KMS-11 (cell line): ENCODE measurements around the gene DMBT1.

Experiments
- H2AFZ ChIP-seq: fragments of 200-600 bp; sonication (generic); 2 replicates; pipeline ENCODE4 v1.6.1; 2016; ENCODE audit warnings: antibody characterized with exemption, mixed run types, low read depth
- H3K27ac ChIP-seq: fragments of 200-600 bp; sonication (generic); 2 replicates; pipeline ENCODE4 v1.6.1; 2016; ENCODE audit warnings: mild to moderate bottlenecking, mixed run types
- H3K27me3 ChIP-seq: fragments of 200-600 bp; sonication (generic); 2 replicates; pipeline ENCODE4 v1.6.1; 2017; ENCODE audit warnings: mild to moderate bottlenecking, low read depth, mixed run types, moderate library complexity; ENCODE audit not compliant: insufficient read depth
- H3K36me3 ChIP-seq: fragments of 200-600 bp; sonication (generic); 2 replicates; pipeline ENCODE4 v1.6.1; 2017; ENCODE audit warnings: mild to moderate bottlenecking, mixed run types; ENCODE audit not compliant: insufficient read depth
- H3K4me1 ChIP-seq: fragments of 200-600 bp; sonication (generic); 2 replicates; pipeline ENCODE4 v1.6.1; 2016; ENCODE audit warnings: mild to moderate bottlenecking, low read depth, mixed run types; ENCODE audit not compliant: poor library complexity, severe bottlenecking
- H3K4me2 ChIP-seq: fragments of 200-600 bp; sonication (generic); 2 replicates; pipeline ENCODE4 v1.7.0; 2016; ENCODE audit warnings: mild to moderate bottlenecking, mixed run types
- H3K4me3 ChIP-seq: fragments of 200-600 bp; sonication (generic); IDR thresholded peaks from 2 replicates; pipeline ENCODE4 v1.6.1; 2017; ENCODE audit warnings: low read depth, low read length, mixed read lengths; ENCODE audit not compliant: insufficient read depth
- H3K79me2 ChIP-seq: fragments of 200-600 bp; sonication (generic); 2 replicates; pipeline ENCODE4 v1.6.1; 2016; ENCODE audit warnings: low read depth, mixed run types; ENCODE audit not compliant: insufficient read depth
- H3K9ac ChIP-seq: fragments of 200-600 bp; sonication (generic); 2 replicates; pipeline ENCODE4 v1.6.1; 2016; ENCODE audit warnings: mild to moderate bottlenecking, mixed run types
- H4K20me1 ChIP-seq: fragments of 200-600 bp; sonication (generic); 2 replicates; pipeline ENCODE4 v1.6.1; 2016; ENCODE audit warnings: mild to moderate bottlenecking, mixed run types; ENCODE audit not compliant: insufficient read depth
- TF ChIP-seq, protein P1 (sequence below): fragments of 200-600 bp; sonication (generic); conservative IDR thresholded peaks from 2 replicates; pipeline ENCODE4 v1.6.1; 2017; ENCODE audit warnings: low read depth, mild to moderate bottlenecking, antibody characterized with exemption, low read length, moderate library complexity, mixed read lengths

DMBT1 gene

DNA sequence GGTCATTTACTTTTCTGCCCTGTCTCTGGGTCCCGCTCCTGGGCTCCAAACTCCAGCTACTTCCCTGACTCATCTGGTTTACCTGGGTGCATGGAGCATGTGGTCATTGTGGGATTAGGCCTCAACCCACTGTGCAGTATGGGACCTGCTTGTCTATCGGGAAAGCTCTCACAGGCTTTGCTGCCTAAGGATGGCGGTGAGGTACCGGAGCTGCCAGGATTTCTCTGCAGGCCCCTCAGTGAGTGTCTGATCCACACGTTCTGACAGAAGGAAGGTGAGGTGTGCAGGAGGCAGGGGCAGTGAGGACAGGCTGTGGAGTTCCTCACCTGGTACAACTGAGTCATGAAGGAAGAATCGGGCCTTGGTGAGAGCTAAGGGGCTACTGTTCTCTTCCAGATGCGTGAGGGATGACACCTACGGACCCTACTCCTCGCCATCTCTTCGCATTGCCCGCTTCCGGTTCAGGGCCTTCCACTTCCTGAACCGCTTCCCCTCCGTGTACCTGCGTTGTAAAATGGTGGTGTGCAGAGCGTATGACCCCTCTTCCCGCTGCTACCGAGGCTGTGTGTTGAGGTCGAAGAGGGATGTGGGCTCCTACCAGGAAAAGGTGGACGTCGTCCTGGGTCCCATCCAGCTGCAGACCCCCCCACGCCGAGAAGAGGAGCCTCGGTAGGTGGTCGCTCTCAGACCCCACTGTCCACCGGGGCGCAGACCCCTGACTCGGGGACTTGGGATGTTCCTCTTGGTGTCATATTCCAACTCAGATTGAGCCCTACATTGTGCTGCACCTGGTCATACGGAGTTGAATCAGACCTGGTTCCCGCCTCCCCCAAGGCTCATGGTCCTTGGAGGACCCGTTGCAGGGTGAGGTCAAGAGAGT lies 82.4 kb downstream of the DMBT1 start:
- H3K36me3 ChIP-seq: no peaks in the 10 kb centered on the region
- no peak overlapping the region for H3K4me2 ChIP-seq
- H3K27ac ChIP-seq: no peak overlapping the region
- no peaks in the 10 kb centered on the region for H3K79me2 ChIP-seq
- no peak overlapping the region for H3K4me3 ChIP-seq
- no peak overlapping the region for H3K9ac ChIP-seq
- TF ChIP-seq, protein P1, sequence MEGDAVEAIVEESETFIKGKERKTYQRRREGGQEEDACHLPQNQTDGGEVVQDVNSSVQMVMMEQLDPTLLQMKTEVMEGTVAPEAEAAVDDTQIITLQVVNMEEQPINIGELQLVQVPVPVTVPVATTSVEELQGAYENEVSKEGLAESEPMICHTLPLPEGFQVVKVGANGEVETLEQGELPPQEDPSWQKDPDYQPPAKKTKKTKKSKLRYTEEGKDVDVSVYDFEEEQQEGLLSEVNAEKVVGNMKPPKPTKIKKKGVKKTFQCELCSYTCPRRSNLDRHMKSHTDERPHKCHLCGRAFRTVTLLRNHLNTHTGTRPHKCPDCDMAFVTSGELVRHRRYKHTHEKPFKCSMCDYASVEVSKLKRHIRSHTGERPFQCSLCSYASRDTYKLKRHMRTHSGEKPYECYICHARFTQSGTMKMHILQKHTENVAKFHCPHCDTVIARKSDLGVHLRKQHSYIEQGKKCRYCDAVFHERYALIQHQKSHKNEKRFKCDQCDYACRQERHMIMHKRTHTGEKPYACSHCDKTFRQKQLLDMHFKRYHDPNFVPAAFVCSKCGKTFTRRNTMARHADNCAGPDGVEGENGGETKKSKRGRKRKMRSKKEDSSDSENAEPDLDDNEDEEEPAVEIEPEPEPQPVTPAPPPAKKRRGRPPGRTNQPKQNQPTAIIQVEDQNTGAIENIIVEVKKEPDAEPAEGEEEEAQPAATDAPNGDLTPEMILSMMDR: no peak
- H3K4me1 ChIP-seq: no peaks in the 10 kb centered on the region
- H3K27me3 ChIP-seq: no peaks in the 10 kb centered on the region
- H4K20me1 ChIP-seq: no peaks in the 10 kb centered on the region
- H2AFZ ChIP-seq: no peak overlapping the region

DNA sequence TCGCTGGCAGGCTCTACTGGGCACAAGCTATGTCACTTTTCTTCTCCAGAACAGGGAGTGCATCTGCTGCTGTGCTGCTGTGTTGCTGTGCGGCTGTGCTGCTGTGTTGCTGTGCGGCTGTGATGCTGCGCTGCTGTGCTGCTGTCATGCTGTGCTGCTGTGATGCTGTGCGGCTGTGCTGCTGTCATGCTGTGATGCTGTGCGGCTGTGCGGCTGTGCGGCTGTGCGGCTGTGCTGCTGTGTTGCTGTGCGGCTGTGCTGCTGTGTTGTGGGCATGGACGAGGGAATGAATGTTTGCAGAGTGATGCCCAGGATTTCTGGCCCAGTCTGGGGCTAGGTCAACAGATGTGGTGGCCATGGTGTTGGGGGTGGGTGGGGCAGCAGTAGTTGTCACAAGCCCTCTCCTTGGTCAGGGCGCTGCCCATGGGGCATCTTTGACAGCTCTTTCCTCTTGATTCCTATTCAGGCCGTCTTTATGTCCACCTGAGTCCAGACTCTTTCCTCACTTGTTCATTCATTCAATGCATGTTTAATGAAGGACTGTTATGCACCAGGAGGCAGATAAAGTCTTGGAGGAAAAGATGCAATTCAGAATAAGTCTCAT lies 83.5 kb downstream of the DMBT1 start:
- Histone ChIP-seq H3K36me3 (no peaks in the 10 kb centered on the region), H4K20me1 (no peaks in the 10 kb centered on the region), H3K27ac (no peak overlapping the region), H3K9ac (no peak overlapping the region), H3K79me2 (no peaks in the 10 kb centered on the region), H2AFZ (no peak overlapping the region), H3K4me2 (no peak overlapping the region), H3K4me1 (no peaks in the 10 kb centered on the region), H3K4me3 (no peak overlapping the region), H3K27me3 (no peaks in the 10 kb centered on the region)
- TF ChIP-seq, protein P1: no peak

DNA sequence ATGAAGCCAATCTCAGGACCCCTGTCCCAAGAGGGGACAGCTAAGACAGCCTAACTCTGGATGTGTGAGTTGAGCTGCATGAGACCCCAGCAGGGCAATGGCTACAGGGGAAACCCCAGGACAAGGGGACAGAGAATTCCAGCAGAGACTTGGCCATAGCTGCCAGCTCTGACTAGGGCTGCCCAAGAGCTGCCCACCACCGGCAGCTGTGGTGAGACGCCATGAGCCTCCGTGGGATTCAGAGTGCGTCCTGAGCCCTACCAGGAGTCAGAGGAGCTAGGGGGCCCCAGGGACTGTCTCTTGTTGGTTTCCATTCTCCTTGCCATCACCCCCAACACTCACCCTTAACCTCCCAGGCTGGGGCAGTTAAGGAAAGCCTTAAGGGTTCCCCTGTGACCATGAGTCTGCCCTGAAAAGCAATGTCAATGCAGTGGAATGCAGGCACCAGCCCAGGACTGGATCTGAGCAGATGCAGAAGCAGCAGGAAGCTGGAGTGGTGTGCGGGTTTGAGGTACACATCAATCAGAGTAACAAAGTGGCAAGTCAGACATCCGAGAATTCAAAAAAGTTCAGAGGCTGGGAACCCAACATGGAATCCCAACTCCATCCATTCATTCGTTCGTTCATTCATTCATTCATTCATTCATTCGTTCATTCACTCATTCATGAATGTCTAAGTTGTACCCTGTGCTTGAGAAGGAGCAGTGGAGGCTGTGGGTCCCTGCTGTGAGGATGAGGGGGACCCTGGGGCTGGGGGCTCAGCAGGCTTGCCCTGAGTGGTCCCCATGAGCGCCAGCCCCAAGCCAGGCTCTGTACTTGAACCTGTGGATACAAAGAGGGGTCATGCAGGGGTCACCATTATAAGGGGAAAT lies 86.2 kb downstream of the DMBT1 start:
- Histone ChIP-seq H3K4me3 (no peak overlapping the region), H2AFZ (no peak overlapping the region), H3K79me2 (no peaks in the 10 kb centered on the region), H3K36me3 (no peaks in the 10 kb centered on the region), H3K27ac (no peak overlapping the region), H3K27me3 (no peaks in the 10 kb centered on the region), H4K20me1 (no peaks in the 10 kb centered on the region), H3K4me2 (no peak overlapping the region), H3K9ac (no peak overlapping the region), H3K4me1 (no peaks in the 10 kb centered on the region)
- TF ChIP-seq, protein P1: no peak

DNA sequence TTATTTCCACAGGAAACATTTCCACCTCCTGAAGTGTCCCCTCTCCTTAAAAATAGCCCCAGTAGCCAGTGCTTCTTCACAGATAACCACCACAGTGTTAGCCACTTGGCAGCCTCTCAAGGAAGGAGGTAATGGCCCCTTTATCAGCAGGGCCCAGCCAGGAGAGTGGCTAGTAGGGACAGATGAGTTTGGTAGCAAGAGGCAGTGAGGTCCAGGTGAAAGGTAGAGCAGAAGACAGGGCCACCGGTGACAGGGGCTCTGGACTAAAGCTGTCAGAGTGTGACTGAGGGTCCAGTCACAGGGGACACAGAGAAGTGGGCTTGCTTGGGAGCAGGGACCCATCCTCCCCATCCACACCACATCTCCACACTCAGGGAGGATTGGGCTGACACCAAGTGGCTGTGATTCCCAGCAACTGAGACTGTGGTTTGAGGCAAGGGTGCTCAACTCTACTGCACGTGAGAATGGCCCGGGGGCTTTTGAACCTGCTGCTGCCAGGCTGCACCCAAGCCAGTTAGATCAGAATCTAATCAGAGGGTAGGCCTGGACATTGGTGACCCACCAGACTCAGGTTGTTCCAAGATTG lies 86.9 kb downstream of the DMBT1 start:
- Histone ChIP-seq H3K4me2 (no peak overlapping the region), H3K79me2 (no peaks in the 10 kb centered on the region), H4K20me1 (no peaks in the 10 kb centered on the region), H3K4me3 (no peak overlapping the region), H3K4me1 (no peaks in the 10 kb centered on the region), H3K9ac (no peak overlapping the region), H3K27me3 (no peaks in the 10 kb centered on the region), H2AFZ (no peak overlapping the region), H3K36me3 (no peaks in the 10 kb centered on the region), H3K27ac (no peak overlapping the region)
- TF ChIP-seq, protein P1: no peak
